Stomach (tissue), 9 donors: ENCODE data around the gene CDH22. TPM values are rescaled to one million over a fixed set of nuclear protein-coding genes. Genes with fewer than 3 reads are reported as not detected.

Experiments
- DNase-seq, 2 donors: peaks; one replicate each; pipeline versions ENCODE4 v3.0.0 to v3.0.0-alpha.2; 2013 to 2019
- H3K27ac ChIP-seq, 5 donors: fragments of 200-600 bp in 4 of 5; sonication (generic) in 4 of 5; one replicate each; pipeline ENCODE4 v1.5.1; 2013 to 2019; ENCODE audit warnings: mild to moderate bottlenecking in 1 of 5, moderate library complexity in 1 of 5
- H3K27me3 ChIP-seq, 3 donors: fragments of 200-600 bp; sonication (generic); one replicate each; pipeline ENCODE4 v1.5.1; 2017 to 2019; ENCODE audit warnings: mixed run types in 1 of 3
- H3K36me3 ChIP-seq, 4 donors: fragments of 200-600 bp; sonication (generic); 1 replicate in 3 of 4; 2 replicates in 1 of 4; pipeline ENCODE4 v1.5.1; 2016 to 2019
- H3K4me1 ChIP-seq, 4 donors: fragments of 200-600 bp; sonication (generic); one replicate each; pipeline ENCODE4 v1.5.1; 2016 to 2019
- H3K4me3 ChIP-seq, 4 donors: fragments of 200-600 bp; sonication (generic) in 3 of 4; one replicate each; pipeline ENCODE4 v1.5.1; 2016 to 2019; ENCODE audit warnings: mild to moderate bottlenecking in 1 of 4
- H3K9me3 ChIP-seq, 4 donors: fragments of 200-600 bp; sonication (generic); one replicate each; pipeline ENCODE4 v1.5.1; 2016 to 2019
- EP300 ChIP-seq: sonication (generic); formaldehyde crosslinking; IDR thresholded peaks from one replicate; pipeline ENCODE4 v1.6.1; 2017; ENCODE audit warnings: antibody characterized with exemption
- POLR2A ChIP-seq, 4 donors: fragments of 450-650 bp; IDR thresholded peaks; one replicate each; pipeline ENCODE4 v1.6.1; 2016; ENCODE audit warnings: antibody characterized with exemption in 4 of 4, control low read depth in 2 of 4, mild to moderate bottlenecking in 1 of 4, moderate library complexity in 1 of 4
- POLR2AphosphoS5 ChIP-seq, 3 donors: sonication (generic); formaldehyde crosslinking; IDR thresholded peaks; one replicate each; pipeline ENCODE4 v1.6.1; 2016; ENCODE audit warnings: antibody characterized with exemption in 3 of 3
- WGBS, 5 donors: extraction: QIAGEN DNeasy Blood & Tissue Kit in 3 of 5; methylation state at CpG; one replicate each; pipeline versions ENCODE4 v1.1.5 to v1.1.7; 2013 to 2018; 5-methylcytosine and 5-hydroxymethylcytosine counted together
- intact Hi-C: fragments of 100-400 bp; cut with DNase I; formaldehyde crosslinking; loops from one replicate; pipeline ENCODE4 v1.15.1; 2023; ENCODE audit warnings: low total_unique reads
- polyA plus RNA-seq, 3 donors: library from polyadenylated mRNA; stranded (reverse); fragments of 200-250 nt; gene quantifications; one replicate each; pipeline ENCODE4 v1.2.3, GENCODE V29; 2013
- total RNA-seq, 5 donors: library from RNA; depleted of rRNA; stranded (reverse); fragments of >200 nt; gene quantifications; one replicate each; pipeline versions ENCODE4 v1.1.0 to v1.2.3, GENCODE V29; 2014 to 2016
- TF ChIP-seq, protein P1 (sequence below), 7 experiments: fragments of 450-650 bp in 4 of 7; fragments of 200-600 bp in 3 of 7; sonication (generic) in 3 of 7; IDR thresholded peaks; one replicate each; pipeline ENCODE4 v1.5.1; 2016 to 2019; ENCODE audit warnings: antibody characterized with exemption in 7 of 7, control low read depth in 2 of 7, mild to moderate bottlenecking in 1 of 7
- donor health status: healthy with polysubstance abuse.
- donor health status: Bipolar disorder and iron deficiency.
- donor health status: healthy.

The CDH22 gene
- total and polyA plus RNA-seq, 8 donors: 0.18 to 0.60 (median 0.19) TPM; not detected in 5

DNA sequence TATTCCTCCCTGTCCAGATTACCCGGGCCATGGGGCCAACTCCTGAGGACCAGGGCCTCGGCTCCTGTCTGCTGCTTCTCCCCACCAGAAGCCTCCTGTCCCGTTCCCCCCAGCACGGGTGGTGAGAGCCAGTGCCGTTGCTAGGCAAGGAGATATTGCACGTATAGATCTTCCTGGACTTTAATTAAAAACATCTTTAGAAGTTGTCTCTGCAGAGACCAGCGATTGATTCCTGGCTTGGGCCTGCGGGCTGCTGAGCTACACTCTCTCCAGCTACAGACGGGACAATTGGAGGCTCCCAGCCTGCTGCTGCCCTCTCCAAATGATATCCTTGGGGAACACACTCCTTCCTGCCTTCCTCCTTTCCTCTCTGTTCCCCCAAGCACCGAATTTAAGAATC, 74.6 kb downstream of the CDH22 start:
- TF ChIP-seq EP300 (no peak), POLR2A (IDR thresholded peaks at IDR 0.05) (no peak), POLR2AphosphoS5 (IDR thresholded peaks at IDR 0.05) (no peak)
- TF ChIP-seq, protein P1, sequence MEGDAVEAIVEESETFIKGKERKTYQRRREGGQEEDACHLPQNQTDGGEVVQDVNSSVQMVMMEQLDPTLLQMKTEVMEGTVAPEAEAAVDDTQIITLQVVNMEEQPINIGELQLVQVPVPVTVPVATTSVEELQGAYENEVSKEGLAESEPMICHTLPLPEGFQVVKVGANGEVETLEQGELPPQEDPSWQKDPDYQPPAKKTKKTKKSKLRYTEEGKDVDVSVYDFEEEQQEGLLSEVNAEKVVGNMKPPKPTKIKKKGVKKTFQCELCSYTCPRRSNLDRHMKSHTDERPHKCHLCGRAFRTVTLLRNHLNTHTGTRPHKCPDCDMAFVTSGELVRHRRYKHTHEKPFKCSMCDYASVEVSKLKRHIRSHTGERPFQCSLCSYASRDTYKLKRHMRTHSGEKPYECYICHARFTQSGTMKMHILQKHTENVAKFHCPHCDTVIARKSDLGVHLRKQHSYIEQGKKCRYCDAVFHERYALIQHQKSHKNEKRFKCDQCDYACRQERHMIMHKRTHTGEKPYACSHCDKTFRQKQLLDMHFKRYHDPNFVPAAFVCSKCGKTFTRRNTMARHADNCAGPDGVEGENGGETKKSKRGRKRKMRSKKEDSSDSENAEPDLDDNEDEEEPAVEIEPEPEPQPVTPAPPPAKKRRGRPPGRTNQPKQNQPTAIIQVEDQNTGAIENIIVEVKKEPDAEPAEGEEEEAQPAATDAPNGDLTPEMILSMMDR (IDR thresholded peaks at IDR 0.05): no peak
- 67 to 79% (median 74%) methylated on average over 10 of the region's 10 CpGs for WGBS, 5 donors
- intact Hi-C loops: no loop called here

DNA sequence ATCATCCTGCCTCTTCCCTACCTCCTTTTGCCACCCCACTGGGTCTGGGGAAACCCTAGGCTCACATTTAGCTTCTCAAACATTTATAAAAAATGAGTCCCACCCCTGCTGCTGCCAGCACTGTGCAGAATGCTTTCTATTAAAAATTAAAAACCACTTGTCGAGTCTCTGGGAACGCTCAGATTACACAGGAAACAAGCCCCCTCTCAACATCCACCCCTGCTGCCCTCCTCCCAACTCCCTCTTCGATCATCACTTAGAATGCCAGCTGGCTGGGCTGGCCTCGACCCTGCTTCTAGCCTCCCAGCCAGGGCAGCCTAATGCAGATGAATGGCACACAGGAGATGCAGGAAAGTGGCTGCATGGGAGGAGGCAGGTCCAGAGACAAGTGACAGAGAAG, 75.8 kb downstream of the CDH22 start:
- WGBS, 5 donors: 4 to 28% (median 26%) methylated on average over 4 of the region's 4 CpGs
- Histone ChIP-seq H3K27ac (no peak overlapping the region), H3K4me3 (no peak overlapping the region), H3K36me3 (no peaks in the 10 kb centered on the region), H3K4me1 (no peaks in the 10 kb centered on the region), H3K9me3 (no peaks in the 10 kb centered on the region), H3K27me3 (peaks cover 0 to 69% (median 23%) of the 10 kb centered on the region in 3 donors)
- DNase-seq: peak in 1 of 2 donors; percentile 33
- no peak for TF ChIP-seq POLR2AphosphoS5 (IDR thresholded peaks at IDR 0.05)
- TF ChIP-seq EP300: no peak
- no peak for TF ChIP-seq POLR2A (IDR thresholded peaks at IDR 0.05)
- TF ChIP-seq, protein P1 (IDR thresholded peaks at IDR 0.05): no peak
- intact Hi-C loops: no loop called here

More for the DNA sequence above, 74.6 kb downstream of the CDH22 start:
- no peak for DNase-seq
- H3K4me3 ChIP-seq: no peak overlapping the region
- H3K9me3 ChIP-seq: no peaks in the 10 kb centered on the region
- H3K36me3 ChIP-seq: no peaks in the 10 kb centered on the region
- no peaks in the 10 kb centered on the region for H3K4me1 ChIP-seq
- peaks cover 0 to 67% (median 13%) of the 10 kb centered on the region in 3 donors for H3K27me3 ChIP-seq
- no peak overlapping the region for H3K27ac ChIP-seq

DNA sequence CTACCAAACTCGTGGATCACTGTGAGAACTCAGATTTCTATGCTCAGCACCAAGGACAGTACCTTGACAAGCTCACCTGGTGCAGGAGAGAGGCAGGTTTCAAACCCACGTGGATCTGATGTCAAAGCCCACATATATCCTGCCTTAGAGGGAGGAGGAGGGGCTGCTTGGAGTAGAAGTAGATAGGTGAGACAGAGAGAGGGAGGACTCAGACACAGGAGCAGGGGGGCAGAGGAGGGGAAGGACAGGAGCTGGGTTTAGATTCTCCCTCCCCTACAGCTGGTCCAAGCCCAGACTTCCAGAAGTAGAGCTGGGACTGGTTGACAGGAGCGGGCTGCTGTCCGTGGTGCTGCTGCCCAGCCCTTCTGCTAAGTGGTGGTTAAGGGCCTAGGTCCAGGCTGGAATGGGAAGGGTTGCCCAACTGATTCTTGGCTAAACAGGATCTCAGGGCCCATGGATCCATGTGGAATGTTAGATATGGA, 77.5 kb downstream of the CDH22 start:
- Histone ChIP-seq H3K9me3 (no peaks in the 10 kb centered on the region), H3K27ac (no peak overlapping the region), H3K27me3 (peaks cover 0 to 73% (median 30%) of the 10 kb centered on the region in 3 donors), H3K4me3 (no peak overlapping the region), H3K4me1 (no peaks in the 10 kb centered on the region), H3K36me3 (no peaks in the 10 kb centered on the region)
- intact Hi-C loops: no loop called here
- TF ChIP-seq, protein P1 (IDR thresholded peaks at IDR 0.05): no peak
- TF ChIP-seq EP300 (no peak), POLR2A (IDR thresholded peaks at IDR 0.05) (no peak), POLR2AphosphoS5 (IDR thresholded peaks at IDR 0.05) (no peak)
- peak in 1 of 2 donors; percentile 76 for DNase-seq
- whole genome bisulfite sequencing, 5 donors: 1 to 3% (median 1%) methylated on average over 4 of the region's 4 CpGs

GRCh38 chr20:46230106-46230491, 78.2 kb downstream of the CDH22 start:
- H3K9me3 ChIP-seq: no peaks in the 10 kb centered on the region
- H3K36me3 ChIP-seq: no peaks in the 10 kb centered on the region
- peaks cover 0 to 73% (median 30%) of the 10 kb centered on the region in 3 donors for H3K27me3 ChIP-seq
- no peak overlapping the region for H3K4me3 ChIP-seq
- H3K27ac ChIP-seq: no peak overlapping the region
- WGBS, 5 donors: 77 to 85% (median 82%) methylated on average over 5 of the region's 5 CpGs
- no peaks in the 10 kb centered on the region for H3K4me1 ChIP-seq
- TF ChIP-seq POLR2AphosphoS5 (IDR thresholded peaks at IDR 0.05) (no peak), POLR2A (IDR thresholded peaks at IDR 0.05) (no peak), EP300 (no peak)
- TF ChIP-seq, protein P1 (IDR thresholded peaks at IDR 0.05): no peak
- intact Hi-C loops: no loop called here
- no peak for DNase-seq
